HG03060 (cell line): ENCODE results near the gene ATXN10.

Source experiments
- ATAC-seq: cut with Tn5 transposase; IDR thresholded peaks from one replicate; pipeline ENCODE4 v1.9.1; 2021; ENCODE audit warnings: low read depth, moderate number of reproducible peaks; ENCODE audit not compliant: unreplicated experiment

ATXN10 gene

GRCh38 chr22:45845076-45845487 lies 173.4 kb downstream of the ATXN10 start:
- ATAC-seq = no peak

DNA sequence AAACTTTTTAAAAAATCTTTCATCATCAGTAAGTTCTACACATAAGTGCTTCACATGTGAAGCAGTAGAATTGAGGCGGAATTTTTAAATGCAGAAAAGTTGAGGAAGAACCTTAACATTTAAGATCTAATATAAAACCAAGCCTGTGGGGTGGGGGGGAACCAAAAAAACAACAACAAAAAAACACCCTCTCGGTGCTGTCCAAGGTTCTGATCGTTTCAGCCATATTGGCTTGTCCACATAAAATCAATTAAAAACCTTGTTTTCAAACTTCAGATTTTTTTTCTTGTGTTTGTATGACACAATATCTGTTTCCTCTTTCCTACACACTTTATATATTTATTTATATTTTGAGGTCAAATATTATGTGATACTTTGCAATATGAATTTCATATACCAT lies 175.3 kb downstream of the ATXN10 start:
- ATAC-seq = no peak

GRCh38 chr22:45848904-45849303 lies 177.3 kb downstream of the ATXN10 start:
- no peak for ATAC-seq

DNA sequence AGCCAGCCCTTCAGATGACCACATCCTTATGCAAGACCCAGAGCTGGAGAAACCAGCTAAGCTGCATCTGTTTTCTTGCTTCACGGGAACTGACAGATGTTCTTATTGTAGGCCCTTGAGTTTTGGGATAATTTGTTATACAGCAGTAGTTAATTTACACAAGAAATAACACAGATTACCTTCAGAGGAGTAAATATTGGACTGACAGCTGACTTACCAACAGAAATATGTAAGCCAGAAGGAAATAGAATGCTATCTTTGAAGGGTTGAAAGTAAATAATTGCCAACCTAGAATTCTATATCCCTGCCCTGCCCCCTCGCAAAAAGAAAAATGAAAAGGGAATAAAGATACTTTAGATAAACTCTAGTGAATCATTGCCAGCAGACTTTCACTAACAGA lies 181.2 kb downstream of the ATXN10 start:
- no peak for ATAC-seq

- no peak for ATAC-seq
Observed at GRCh38 chr22:45855961-45856360, 184.3 kb downstream of the ATXN10 start.

DNA sequence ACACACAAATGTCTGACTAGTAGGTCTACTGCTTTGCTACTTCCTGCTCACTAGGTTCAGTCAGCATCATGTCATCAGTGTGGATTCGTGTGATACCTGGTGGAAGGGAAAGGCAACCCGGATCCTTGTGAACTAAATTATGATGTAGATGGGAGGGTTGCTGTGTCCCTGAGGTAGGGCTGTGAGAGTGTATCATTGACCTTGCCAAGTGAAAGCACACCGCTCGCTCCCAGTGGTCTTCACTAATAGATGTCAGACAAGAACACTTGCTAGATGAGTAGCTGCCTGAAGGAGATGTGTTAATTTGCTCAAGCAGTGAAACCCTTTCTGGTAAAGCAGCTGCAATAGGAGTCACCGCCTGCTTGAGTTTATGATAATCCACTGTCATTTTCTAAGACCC lies 185.9 kb downstream of the ATXN10 start:
- no peak for ATAC-seq

GRCh38 chr22:45859231-45860161 lies 187.9 kb downstream of the ATXN10 start:
- ATAC-seq = no peak

DNA sequence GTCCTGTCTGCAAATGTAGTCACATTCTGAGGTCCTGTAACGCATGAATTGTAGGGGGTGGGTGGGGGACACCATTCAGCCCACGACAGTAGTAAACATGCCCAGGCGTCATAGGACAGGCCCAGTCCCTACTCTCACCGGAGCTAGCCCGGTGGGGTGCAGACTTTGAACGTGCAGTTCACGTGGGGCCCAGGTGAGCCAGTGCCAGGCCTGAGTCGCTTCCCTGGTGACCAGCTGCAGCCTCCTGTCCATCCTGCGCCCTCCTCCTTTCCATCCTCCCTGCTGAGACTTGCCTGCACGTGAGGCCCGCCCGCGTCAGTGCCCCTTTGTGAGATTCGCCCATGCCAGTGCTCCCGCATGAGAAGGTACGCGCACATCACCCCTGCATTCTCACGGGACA lies 188.6 kb downstream of the ATXN10 start:
- ATAC-seq = no peak

DNA sequence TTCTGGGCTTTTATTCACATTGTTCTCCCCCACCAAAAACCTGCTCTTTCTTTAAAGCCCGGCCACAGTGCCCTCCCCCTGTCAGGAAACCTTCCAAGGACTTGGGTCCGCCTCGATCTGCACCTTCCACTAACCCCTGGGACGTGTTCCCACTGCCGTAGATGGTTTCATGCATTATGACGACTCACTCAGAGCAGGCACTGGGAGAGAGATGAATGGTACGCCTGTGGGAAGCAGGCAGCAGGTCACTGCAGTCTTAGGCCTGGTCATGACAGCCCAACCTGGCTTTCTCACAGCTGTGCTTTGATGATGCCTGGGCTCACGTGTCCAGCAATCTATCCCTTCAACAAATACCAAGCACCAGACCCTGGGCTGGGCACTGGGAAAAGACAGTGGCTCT lies 189.6 kb downstream of the ATXN10 start:
- no peak for ATAC-seq

GRCh38 chr22:45863981-45864751 lies 192.5 kb downstream of the ATXN10 start:
- no peak for ATAC-seq

GRCh38 chr22:45864959-45865476 lies 193.4 kb downstream of the ATXN10 start:
- ATAC-seq = no peak

DNA sequence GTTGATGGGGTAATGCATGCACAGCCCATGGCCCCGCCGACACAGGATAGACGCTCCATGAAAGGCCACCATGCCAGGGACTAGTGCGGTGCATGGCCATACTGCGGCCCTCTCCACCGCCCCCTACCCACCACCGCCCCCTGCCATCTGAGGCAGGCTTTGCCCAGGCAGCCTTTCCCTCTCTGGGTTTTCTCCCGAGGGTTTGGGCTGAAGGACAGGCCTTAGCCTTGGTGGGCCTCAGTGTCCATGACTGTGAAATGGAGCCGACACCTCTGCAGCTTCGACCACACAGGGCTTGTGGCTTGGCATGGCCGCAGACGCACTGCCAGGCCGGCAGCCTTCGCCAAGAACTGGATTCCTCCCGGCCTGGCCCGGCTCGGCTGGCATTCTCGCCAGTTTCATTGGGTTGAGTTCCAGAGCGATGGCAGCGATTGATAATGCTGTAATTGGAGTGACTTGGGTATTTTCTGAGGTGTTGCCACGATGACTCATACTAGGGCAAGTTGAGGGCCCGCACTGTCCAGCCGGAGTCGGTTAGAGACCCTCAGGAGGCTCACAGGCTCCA lies 194.0 kb downstream of the ATXN10 start:
- no peak for ATAC-seq

DNA sequence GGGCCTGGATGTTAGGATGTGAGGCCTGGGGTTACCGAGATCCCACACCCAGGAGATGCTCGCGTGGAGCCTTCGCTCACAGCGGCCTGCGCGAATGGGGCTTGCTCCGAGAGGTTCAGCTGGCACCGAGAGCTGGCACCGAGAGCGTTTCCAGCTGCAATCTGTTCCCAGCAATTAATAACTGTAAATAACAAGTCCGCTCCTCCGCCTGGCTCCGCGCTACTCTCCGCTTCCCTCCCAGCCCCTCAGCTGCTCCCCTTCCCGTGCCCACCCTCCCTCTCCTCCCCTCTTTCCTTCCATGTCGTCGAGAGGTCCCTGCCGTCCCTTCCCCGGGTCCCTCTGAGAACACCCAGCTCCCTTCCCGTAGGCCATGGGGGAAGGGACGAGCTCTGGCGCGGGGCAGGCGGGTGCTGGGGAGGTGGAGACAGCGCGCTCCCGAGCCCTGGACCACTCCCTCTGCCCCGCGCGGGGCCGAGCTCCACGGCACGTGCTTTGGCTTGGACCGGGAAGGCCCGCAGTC lies 194.6 kb downstream of the ATXN10 start:
- no peak for ATAC-seq

- ATAC-seq = no peak
Observed at GRCh38 chr22:45866646-45867117, 195.0 kb downstream of the ATXN10 start.

- ATAC-seq = no peak
Observed at GRCh38 chr22:45867118-45867905, 195.7 kb downstream of the ATXN10 start.

DNA sequence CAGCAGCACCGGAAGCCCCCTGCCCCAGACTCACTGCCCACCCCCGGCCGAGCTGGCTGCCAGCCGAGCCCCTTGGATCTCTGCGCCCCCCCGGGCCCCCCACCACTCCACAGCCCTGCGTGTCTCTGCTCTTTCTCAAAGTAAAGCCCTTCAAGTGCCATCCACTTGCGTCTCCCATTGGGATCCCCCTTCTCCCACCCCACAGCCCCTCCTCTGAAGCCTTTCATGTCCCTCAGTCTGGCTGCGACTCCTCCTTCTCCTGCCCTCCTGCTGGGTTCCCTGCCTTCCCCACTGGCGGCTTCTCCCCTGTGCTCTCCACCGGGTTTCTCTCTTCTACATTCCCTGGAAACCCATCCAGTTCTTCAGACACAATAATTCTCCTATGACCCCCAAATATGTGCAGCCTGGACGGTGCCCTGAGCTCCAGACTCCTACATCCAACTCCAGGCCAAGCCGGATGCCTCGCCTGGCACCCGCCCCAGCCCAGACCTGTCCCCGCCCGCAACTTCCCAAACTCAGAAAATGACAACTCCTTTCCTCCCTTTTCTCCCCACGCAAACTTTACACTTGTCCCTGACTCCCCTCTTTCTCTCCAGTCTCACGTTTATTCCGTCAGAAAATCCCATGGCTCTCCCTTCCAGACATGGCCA lies 196.4 kb downstream of the ATXN10 start:
- no peak for ATAC-seq

DNA sequence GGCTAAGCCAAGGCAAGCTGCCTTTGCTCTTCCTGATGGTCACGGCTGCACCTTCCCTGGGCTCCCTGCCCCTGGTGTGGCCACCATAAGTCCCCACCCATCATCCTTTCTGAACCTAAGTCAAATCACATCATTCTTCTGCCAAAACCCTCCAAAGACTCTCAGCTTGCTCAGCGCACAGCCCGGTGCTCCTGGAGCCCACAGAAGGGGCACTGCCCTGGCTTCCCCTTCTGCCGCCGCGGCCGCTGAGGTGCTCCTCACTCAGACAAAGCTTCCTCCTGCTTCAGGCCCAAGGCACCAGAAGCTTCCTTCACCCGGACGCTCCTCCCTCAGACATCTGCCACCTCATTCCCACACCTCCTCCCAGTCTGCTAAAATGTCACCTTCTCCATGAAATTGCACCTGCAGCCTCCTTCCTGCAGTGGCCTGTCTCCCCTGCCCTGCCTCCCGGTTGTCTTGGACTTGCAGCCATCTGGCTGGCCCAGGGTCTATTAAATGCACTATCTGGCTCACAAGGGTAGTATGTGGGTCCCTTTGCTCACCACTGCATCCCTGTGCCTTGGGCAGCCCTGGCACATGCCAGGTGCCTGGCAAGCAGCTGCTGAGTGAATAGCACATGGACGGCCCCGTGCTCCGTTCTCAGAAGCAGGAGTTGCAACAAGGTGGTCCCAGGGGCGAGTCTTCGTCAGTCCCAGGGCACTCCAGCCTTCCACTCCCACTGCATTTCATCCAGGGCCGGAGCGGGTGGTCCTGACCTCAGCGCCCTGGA lies 197.1 kb downstream of the ATXN10 start:
- ATAC-seq = no peak

DNA sequence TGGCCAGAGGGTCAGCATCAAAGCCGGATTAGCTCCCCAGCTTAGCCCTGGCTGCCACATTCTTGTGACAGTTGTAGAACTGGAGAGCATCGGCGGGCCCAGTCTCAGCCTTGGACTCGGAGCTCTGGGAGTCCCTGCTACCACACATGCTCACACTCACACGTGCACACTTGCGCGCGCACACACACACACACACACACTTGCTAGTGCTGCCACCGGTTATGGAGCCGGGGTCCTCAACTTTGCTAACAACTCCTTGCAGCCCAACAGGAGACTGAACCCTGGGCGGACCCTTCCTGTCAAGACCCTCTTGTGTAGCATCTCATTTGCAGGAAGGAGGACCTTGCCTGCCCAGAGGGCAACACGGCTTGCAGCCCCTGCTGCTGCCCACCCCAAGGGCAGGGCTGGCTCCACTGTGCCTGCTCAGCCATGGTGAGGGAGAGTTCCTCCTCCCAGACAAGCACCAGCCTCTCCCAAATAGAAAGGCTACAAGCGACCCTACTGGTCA lies 197.8 kb downstream of the ATXN10 start:
- no peak for ATAC-seq

DNA sequence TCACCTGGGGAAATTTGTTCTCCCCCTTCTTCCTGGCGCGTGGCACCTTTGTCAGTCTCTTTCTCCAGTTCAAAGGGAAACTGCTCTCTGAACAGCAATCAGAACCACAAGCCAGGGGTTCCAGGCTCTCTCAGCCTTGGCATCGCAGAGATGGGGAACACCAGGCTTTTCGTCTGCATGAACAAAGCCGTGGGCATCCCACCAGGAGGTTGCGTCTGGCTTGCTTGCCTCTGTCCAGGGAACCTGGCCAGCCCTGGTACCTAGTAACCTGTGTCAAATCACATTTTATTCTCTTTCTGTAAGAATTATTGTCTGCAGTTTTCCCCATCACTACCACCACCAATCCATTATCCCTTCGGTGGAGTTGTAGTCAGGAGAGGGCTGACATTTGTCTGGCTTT lies 198.4 kb downstream of the ATXN10 start:
- no peak for ATAC-seq
